HEK293T (cell line): ENCODE results near the gene SDS.

ENCODE experiments used
- CTCF ChIA-PET: fragments of 350-600 bp; formaldehyde crosslinking; extraction: SDS; loops from one replicate; lab custom pipeline; 2021; ENCODE audit warnings: antibody characterized with exemption, inconsistent platforms; lab: Yijun Ruan, JAX
- POLR2A ChIA-PET: fragments of 350-600 bp; formaldehyde crosslinking; extraction: SDS; loops from one replicate; lab custom pipeline; 2020; ENCODE audit warnings: antibody characterized with exemption, inconsistent platforms; lab: Yijun Ruan, JAX
- DNase-seq: peaks from one replicate; pipeline ENCODE4 v3.0.0; 2012; ENCODE audit warnings: mixed read lengths; ENCODE audit errors: extremely low spot score
- ARNT ChIP-seq: fragments of 450-650 bp; IDR thresholded peaks from 2 replicates; pipeline ENCODE4 v1.6.1; 2017; ENCODE audit warnings: mild to moderate bottlenecking
- BHLHE40 ChIP-seq: fragments of 450-650 bp; IDR thresholded peaks from 2 replicates; pipeline ENCODE4 v1.6.1; 2016; ENCODE audit warnings: mild to moderate bottlenecking, moderate library complexity, borderline replicate concordance
- CTBP1 ChIP-seq: fragments of 450-650 bp; IDR thresholded peaks from 2 replicates; pipeline ENCODE4 v1.6.1; 2016; ENCODE audit warnings: borderline replicate concordance
- ELF4 ChIP-seq: fragments of 450-650 bp; IDR thresholded peaks from 2 replicates; pipeline ENCODE4 v1.6.1; 2017; ENCODE audit warnings: antibody characterized with exemption
- FOXA1 ChIP-seq: fragments of 450-650 bp; IDR thresholded peaks from 2 replicates; pipeline ENCODE4 v1.6.1; 2016; ENCODE audit warnings: mild to moderate bottlenecking
- FOXK2 ChIP-seq: fragments of 450-650 bp; IDR thresholded peaks from 2 replicates; pipeline ENCODE4 v1.6.1; 2016; ENCODE audit warnings: mild to moderate bottlenecking
- FOXM1 ChIP-seq: fragments of 450-650 bp; IDR thresholded peaks from 2 replicates; pipeline ENCODE4 v1.6.1; 2017; ENCODE audit warnings: mild to moderate bottlenecking, borderline replicate concordance
- HDGF ChIP-seq: fragments of 450-650 bp; IDR thresholded peaks from 2 replicates; pipeline ENCODE4 v1.6.1; 2017; ENCODE audit warnings: antibody characterized with exemption, borderline replicate concordance
- L3MBTL2 ChIP-seq: fragments of 450-650 bp; conservative IDR thresholded peaks from 2 replicates; pipeline ENCODE4 v1.6.1; 2016; ENCODE audit warnings: mild to moderate bottlenecking
- LEF1 ChIP-seq: fragments of 450-650 bp; IDR thresholded peaks from 2 replicates; pipeline ENCODE4 v1.6.1; 2017; ENCODE audit warnings: mild to moderate bottlenecking, borderline replicate concordance
- NFRKB ChIP-seq: fragments of 450-650 bp; IDR thresholded peaks from 2 replicates; pipeline ENCODE4 v1.6.1; 2016; ENCODE audit warnings: mild to moderate bottlenecking, moderate library complexity
- SP1 ChIP-seq: fragments of 450-650 bp; IDR thresholded peaks from 2 replicates; pipeline ENCODE4 v1.6.1; 2017
- SUZ12 ChIP-seq: fragments of 450-650 bp; IDR thresholded peaks from 2 replicates; pipeline ENCODE4 v1.6.1; 2016; ENCODE audit warnings: mild to moderate bottlenecking
- TARDBP ChIP-seq: fragments of 450-650 bp; IDR thresholded peaks from 2 replicates; pipeline ENCODE4 v1.6.1; 2016
- ZNF384 ChIP-seq: fragments of 450-650 bp; IDR thresholded peaks from 2 replicates; pipeline ENCODE4 v1.6.1; 2016
- TF ChIP-seq, protein P1 (sequence below): fragments of 450-650 bp; IDR thresholded peaks from 2 replicates; pipeline ENCODE4 v1.6.1; 2016

The SDS gene

DNA sequence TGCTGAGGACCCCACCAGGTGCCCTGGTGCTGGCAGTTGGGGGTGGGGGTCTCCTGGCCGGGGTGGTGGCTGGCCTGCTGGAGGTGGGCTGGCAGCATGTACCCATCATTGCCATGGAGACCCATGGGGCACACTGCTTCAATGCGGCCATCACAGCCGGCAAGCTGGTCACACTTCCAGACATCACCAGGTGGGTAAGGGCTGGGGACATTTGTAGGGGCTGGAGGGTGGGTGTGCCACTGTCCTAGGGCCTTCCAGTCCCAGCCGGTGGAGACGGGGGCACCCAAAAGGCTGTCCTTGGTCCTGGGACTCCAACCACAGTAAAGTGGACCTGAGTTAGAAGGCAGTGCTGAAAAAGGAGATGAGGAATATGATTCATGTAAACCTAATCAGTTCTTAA, 31.7 kb upstream of the SDS start:
- POLR2A ChIA-PET, result no interaction called here
- CTCF ChIA-PET, result no interaction called here
- no peak for DNase-seq
- TF ChIP-seq HDGF, result no peak
- no peak for TF ChIP-seq SP1
- TF ChIP-seq CTBP1, result no peak
- no peak for TF ChIP-seq ARNT
- TF ChIP-seq ZNF384, result no peak
- no peak for TF ChIP-seq NFRKB
- TF ChIP-seq FOXK2, result no peak
- TF ChIP-seq LEF1, result no peak
- TF ChIP-seq, protein P1, sequence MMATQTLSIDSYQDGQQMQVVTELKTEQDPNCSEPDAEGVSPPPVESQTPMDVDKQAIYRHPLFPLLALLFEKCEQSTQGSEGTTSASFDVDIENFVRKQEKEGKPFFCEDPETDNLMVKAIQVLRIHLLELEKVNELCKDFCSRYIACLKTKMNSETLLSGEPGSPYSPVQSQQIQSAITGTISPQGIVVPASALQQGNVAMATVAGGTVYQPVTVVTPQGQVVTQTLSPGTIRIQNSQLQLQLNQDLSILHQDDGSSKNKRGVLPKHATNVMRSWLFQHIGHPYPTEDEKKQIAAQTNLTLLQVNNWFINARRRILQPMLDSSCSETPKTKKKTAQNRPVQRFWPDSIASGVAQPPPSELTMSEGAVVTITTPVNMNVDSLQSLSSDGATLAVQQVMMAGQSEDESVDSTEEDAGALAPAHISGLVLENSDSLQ, result no peak
- TF ChIP-seq TARDBP, result no peak
- no peak for TF ChIP-seq ELF4
- no peak for TF ChIP-seq SUZ12
- TF ChIP-seq BHLHE40, result no peak
- no peak for TF ChIP-seq FOXA1

DNA sequence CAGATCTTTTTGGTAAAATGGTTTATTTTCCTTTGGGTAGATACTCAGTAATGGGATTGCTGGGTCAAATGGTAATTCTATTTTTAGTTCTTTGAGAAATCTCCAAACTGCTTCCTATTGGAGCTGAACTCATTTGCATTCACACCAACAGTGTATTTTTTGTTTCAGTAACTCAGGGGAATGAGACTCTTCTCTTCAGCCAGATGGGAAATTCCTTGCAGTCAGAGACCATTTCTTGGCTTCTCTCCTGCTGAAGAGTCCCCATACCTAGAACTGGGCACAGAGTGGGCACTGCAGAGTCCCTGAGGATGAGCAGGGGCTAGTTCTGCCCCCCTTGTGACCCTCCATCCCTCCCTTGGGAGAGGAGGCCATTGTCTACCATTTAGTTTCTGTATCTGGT, 29.3 kb upstream of the SDS start:
- ChIA-PET POLR2A (no interaction called here), CTCF (no interaction called here)
- DNase-seq, result no peak
- TF ChIP-seq FOXM1, result no peak
- no peak for TF ChIP-seq L3MBTL2
- no peak for TF ChIP-seq TARDBP
- TF ChIP-seq CTBP1, result no peak
- no peak for TF ChIP-seq ARNT
- TF ChIP-seq ZNF384, result no peak
- no peak for TF ChIP-seq SP1
- no peak for TF ChIP-seq NFRKB
- no peak for TF ChIP-seq FOXK2
- no peak for TF ChIP-seq BHLHE40
- no peak for TF ChIP-seq HDGF
- TF ChIP-seq FOXA1, result no peak
- no peak for TF ChIP-seq LEF1
- TF ChIP-seq, protein P1, result no peak
- no peak for TF ChIP-seq SUZ12
- no peak for TF ChIP-seq ELF4

DNA sequence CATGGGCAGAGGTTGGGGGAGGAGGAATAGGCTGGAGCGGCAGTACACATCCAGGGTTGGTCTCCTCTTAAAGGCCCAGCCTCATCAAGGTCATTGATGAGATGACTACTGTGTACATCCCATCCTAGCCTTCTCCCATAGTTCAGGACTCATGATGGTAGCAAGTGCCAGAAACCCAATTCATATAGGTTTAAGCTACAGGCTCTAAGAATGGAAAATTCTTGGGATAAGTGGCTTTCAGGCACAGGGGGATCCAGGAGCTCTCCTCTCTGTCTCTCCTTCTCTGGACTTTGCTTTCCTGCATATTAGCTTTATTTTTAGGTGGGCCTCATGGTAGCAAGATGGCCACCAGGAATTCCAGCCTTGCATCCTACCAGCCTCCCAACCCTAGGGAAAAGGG, 24.8 kb upstream of the SDS start:
- no peak for DNase-seq
- ChIA-PET POLR2A (no interaction called here), CTCF (no interaction called here)
- TF ChIP-seq ELF4, result no peak
- no peak for TF ChIP-seq SUZ12
- TF ChIP-seq HDGF, result no peak
- TF ChIP-seq FOXA1, result no peak
- no peak for TF ChIP-seq ARNT
- no peak for TF ChIP-seq CTBP1
- TF ChIP-seq TARDBP, result no peak
- TF ChIP-seq FOXM1, result no peak

DNA sequence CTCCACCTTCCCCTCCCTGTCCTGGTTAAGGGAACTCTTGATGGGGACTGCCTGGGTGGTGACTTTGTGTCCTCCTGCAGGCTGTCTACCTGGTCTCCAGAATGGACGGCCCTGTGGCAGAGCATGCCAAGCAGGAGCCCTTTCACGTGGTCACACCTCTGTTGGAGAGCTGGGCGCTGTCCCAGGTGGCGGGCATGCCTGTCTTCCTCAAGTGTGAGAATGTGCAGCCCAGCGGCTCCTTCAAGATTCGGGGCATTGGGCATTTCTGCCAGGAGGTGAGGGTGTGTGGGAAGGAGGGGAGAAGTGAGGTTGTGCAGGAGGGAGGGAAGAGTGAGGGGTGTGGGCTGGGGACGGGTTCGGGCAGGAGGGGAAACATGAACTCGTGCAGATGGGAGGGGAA, 24.2 kb upstream of the SDS start:
- ChIA-PET POLR2A (no interaction called here), CTCF (no interaction called here)
- no peak for DNase-seq
- TF ChIP-seq ELF4 (no peak), L3MBTL2 (no peak), BHLHE40 (no peak), NFRKB (no peak), ZNF384 (no peak), FOXA1 (no peak)
- TF ChIP-seq, protein P1, result no peak

DNA sequence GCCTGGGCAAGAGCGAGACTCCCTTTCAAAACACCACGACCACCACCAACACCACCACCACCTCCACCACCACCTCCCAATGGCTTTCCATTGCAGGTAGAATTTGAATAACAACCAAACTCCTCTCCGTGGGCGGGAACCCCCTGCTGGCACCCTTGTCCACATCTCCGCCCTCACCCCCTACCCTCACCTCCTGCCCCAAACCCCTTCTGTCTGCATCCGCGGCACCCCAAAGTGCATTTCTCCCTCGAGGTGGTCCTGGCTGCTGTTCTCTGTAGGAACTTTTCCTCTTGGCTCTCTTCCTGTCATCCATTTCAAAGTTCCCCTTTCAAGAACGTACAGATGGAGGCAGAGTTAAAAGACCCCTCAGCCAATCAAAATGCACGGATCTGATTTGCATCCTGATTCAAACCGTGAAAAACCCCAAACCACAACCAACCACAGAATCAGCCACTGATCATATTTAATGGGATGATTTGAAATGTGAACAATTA, 22.3 kb upstream of the SDS start:
- no peak for DNase-seq
- ChIA-PET POLR2A (no interaction called here), CTCF (interaction anchor here (0.6 to 1.4 kb wide), 11 partner anchors 10 to 271 kb away, joined by 3 to 5 read pairs (median 3); no protein-coding TSS in a partner anchor)
- TF ChIP-seq L3MBTL2 (no peak), SP1 (no peak), FOXK2 (no peak), FOXA1 (no peak), FOXM1 (no peak), LEF1 (no peak), SUZ12 (no peak), ZNF384 (no peak)

DNA sequence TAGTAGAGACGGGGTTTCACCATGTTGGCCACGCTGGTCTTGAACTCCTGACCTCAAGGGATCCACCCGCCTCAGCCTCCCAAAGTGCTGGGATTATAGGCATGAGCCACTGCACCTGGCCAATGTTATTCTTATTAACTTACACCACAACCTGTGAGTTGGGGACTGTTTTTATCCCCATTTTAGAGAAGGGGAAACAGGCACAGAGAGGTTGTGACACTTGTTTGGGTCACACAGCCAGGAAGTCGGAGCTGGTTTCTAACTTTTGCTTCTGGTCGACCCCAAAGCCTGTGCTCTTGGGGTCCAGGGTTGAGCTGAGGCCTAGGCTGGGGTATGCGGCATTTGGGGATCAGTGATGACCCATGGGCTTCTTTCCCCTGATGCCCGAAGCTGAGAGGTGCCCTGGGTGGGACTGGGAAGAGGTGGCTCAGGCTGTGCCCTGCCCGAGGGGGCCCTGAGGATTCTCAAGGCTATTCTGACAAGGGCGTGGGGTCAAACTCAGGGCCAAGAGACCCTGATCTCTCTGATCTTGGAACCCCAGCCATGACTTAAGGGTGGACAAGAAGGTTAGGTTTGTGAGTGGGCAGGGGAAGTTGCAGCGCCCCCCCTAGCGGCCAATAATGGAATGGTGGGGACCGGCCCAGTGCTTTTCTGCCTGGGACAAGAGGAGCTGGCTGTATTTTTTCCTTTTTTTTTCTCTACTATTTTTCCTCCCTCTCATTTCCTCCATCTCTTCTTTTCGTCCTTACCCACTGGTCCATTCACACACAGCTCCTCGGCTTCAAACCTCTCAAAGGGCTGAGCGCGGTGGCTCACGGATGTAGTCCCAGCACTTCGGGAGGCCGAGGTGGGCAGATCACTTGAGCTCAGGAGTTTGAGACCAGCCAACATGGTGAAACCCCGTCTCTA, 21.5 kb upstream of the SDS start:
- POLR2A ChIA-PET, result no interaction called here
- CTCF ChIA-PET, result interaction anchor here (0.6 to 1.4 kb wide), 12 partner anchors 9 to 270 kb away, joined by 3 to 8 read pairs (median 4); no protein-coding TSS in a partner anchor
- DNase-seq, result peak; percentile 72
- TF ChIP-seq FOXK2 (no peak), SP1 (no peak)
